HepG2 (cell line): ENCODE measurements around the gene FAM118B. TPM values are rescaled to one million over a fixed set of nuclear protein-coding genes. Genes with fewer than 3 reads are reported as not detected.
A peak's percentile ranks its signal among the peaks of the same experiment; 100 is the strongest.

ENCODE experiments used
- ATAC-seq: fragments of 200-7000 bp; cut with Tn5 transposase; 3 replicates; pipeline ENCODE4 v1.9.1; 2020; ENCODE audit warnings: mild to moderate bottlenecking, moderate library complexity
- BruUV-seq: library from RNA; stranded (reverse); fragments of 400-500 nt; replicated peaks from 2 replicates; lab custom pipeline; 2021; lab: Mats Ljungman, UMichigan
- CTCF ChIA-PET: fragments of 300-600 bp; formaldehyde crosslinking; extraction: SDS; loops from one replicate; lab custom pipeline; 2021; ENCODE audit warnings: low total read pairs, inconsistent platforms, low intra/inter-chr PET ratio; lab: Yijun Ruan, JAX
- POLR2A ChIA-PET: fragments of 350-600 bp; sonication (Branson Sonifier 250); formaldehyde crosslinking; loops from one replicate; lab custom pipeline; 2020; ENCODE audit warnings: antibody characterized with exemption, inconsistent platforms; lab: Yijun Ruan, JAX
- DNase-seq: peaks from one replicate; pipeline ENCODE4 v3.0.0-alpha.2; 2015; ENCODE audit warnings: low spot score
- FAIRE-seq: peaks from 3 replicates; lab custom pipeline; 2011; peaks lifted over from hg19 to GRCh38; lab: Jason Lieb, UNC
- H2AFZ ChIP-seq: one replicate; pipeline ENCODE4 v1.6.1; 2011; ENCODE audit warnings: low read length, inconsistent platforms
- H3K27ac ChIP-seq: fragments of 300-600 bp; 3 replicates; pipeline ENCODE4 v1.8.0; 2011; ENCODE audit warnings: mixed run types, mild to moderate bottlenecking, mixed read lengths, low read length, inconsistent platforms; ENCODE audit not compliant: insufficient read depth; ENCODE audit errors: extremely low read length
- H3K27me3 ChIP-seq, 2 experiments: fragments of 200-600 bp in 1 of 2; 2 replicates in 1 of 2; 3 replicates in 1 of 2; pipeline versions ENCODE4 v1.6.0 to v1.8.0; 2011; ENCODE audit warnings: low read length in 2 of 2, mild to moderate bottlenecking in 2 of 2, moderate library complexity in 2 of 2, inconsistent platforms in 1 of 2; ENCODE audit not compliant: insufficient read depth in 2 of 2, control insufficient read depth in 1 of 2
- H3K36me3 ChIP-seq, 2 experiments: fragments of 200-600 bp in 1 of 2; replicated peaks in 1 of 2; 2 replicates in 1 of 2; 3 replicates in 1 of 2; pipeline versions ENCODE4 v1.5.1 to v1.8.0; 2011; ENCODE audit warnings: low read length in 2 of 2, inconsistent platforms in 1 of 2; ENCODE audit not compliant: insufficient read depth in 2 of 2, control insufficient read depth in 1 of 2
- H3K4me1 ChIP-seq: 2 replicates; pipeline ENCODE4 v1.5.1; 2012; ENCODE audit warnings: low read length, inconsistent platforms; ENCODE audit not compliant: insufficient read depth
- H3K4me2 ChIP-seq: 2 replicates; pipeline ENCODE4 v1.6.0; 2011; ENCODE audit warnings: low read depth, low read length, inconsistent platforms
- H3K4me3 ChIP-seq, 3 experiments: fragments of 200-600 bp in 1 of 3; sonication (generic), shearing (Covaris generic) in 1 of 3; replicated peaks in 1 of 3; 2 replicates each; pipeline ENCODE4 v1.5.1; 2011 to 2016; ENCODE audit warnings: low read length in 3 of 3, inconsistent platforms in 2 of 3, low read depth in 2 of 3, mild to moderate bottlenecking in 2 of 3, control low read depth in 1 of 3, mixed read lengths in 1 of 3; ENCODE audit not compliant: insufficient read depth in 1 of 3
- H3K79me2 ChIP-seq: one replicate; pipeline ENCODE4 v1.6.1; 2011; ENCODE audit warnings: low read length, inconsistent platforms; ENCODE audit not compliant: insufficient read depth
- H3K9ac ChIP-seq: 2 replicates; pipeline ENCODE4 v1.6.0; 2011; ENCODE audit warnings: mild to moderate bottlenecking, low read depth, low read length, inconsistent platforms; ENCODE audit not compliant: insufficient read depth
- H3K9me3 ChIP-seq: 2 replicates; pipeline ENCODE4 v1.5.1; 2012; ENCODE audit warnings: mild to moderate bottlenecking, low read length
- H4K20me1 ChIP-seq: 2 replicates; pipeline ENCODE4 v1.6.0; 2011; ENCODE audit warnings: inconsistent platforms, mild to moderate bottlenecking, low read length, moderate library complexity; ENCODE audit not compliant: insufficient read depth
- BCL6 ChIP-seq: IDR thresholded peaks from 2 replicates; pipeline ENCODE4 v1.6.1; 2016; ENCODE audit warnings: missing genetic modification reagents, missing compliant biosample characterization
- HIVEP1 ChIP-seq: sonication (generic); formaldehyde crosslinking; IDR thresholded peaks from 2 replicates; pipeline ENCODE4 v1.4.0; 2020; ENCODE audit warnings: mild to moderate bottlenecking, missing genetic modification reagents
- SIX1 ChIP-seq: sonication (generic); formaldehyde crosslinking; IDR thresholded peaks from 2 replicates; pipeline ENCODE4 v1.4.0; 2020; ENCODE audit warnings: missing genetic modification reagents, borderline replicate concordance
- SSRP1 ChIP-seq: IDR thresholded peaks from 2 replicates; pipeline ENCODE4 v1.6.1; 2016; ENCODE audit warnings: control low read depth
- ZNF850 ChIP-seq: sonication (generic); formaldehyde crosslinking; conservative IDR thresholded peaks from 2 replicates; pipeline ENCODE4 v1.9.0; 2021; ENCODE audit warnings: mild to moderate bottlenecking, missing genetic modification reagents
- ZNF878 ChIP-seq: sonication (generic); formaldehyde crosslinking; IDR thresholded peaks from 2 replicates; pipeline ENCODE4 v1.8.1; 2023; ENCODE audit warnings: mild to moderate bottlenecking, missing genetic modification reagents, moderate library complexity
- WGBS: methylation state at CpG from one replicate; pipeline ENCODE4 v1.1.6; 2017; ENCODE audit warnings: low lambda C conversion rate; 5-methylcytosine and 5-hydroxymethylcytosine counted together
- in situ Hi-C: cut with HindIII; loops from 2 replicates; pipeline ENCODE4 v1.10.0; 2017; ENCODE audit warnings: low pct_unique_long_range_greater_than_20kb; ENCODE audit not compliant: extremely low pct_ligation_motif_present
- intact Hi-C: fragments of 100-400 bp; cut with micrococcal nuclease; formaldehyde crosslinking; loops from one replicate; pipeline ENCODE4 v1.10.0; 2022; ENCODE audit not compliant: unreplicated experiment
- polyA plus RNA-seq, 8 experiments: library from polyadenylated mRNA; depleted of rRNA in 3 of 8; stranded (reverse) in 7 of 8; unstranded in 1 of 8; fragments of >200 nt; fragmentation: Illumina TruSeq in 4 of 8; extraction: Trizol in 4 of 8; gene quantifications; 2 replicates each; pipeline versions ENCODE4 v1.2.1 to v1.2.3, GENCODE V29; 2011 to 2016; ENCODE audit warnings: low read depth in 4 of 8, missing spikeins in 1 of 8, mixed read lengths in 1 of 8; ENCODE audit not compliant: insufficient read depth in 1 of 8
- total RNA-seq, 5 experiments: library from RNA; depleted of rRNA; stranded (reverse); fragments of >200 nt; fragmentation: Illumina TruSeq; extraction: Trizol; gene quantifications; 2 replicates each; pipeline ENCODE4 v1.2.3, GENCODE V29; 2016; ENCODE audit warnings: low read depth in 1 of 5
- TF ChIP-seq, protein P1 (sequence below): sonication (generic); formaldehyde crosslinking; IDR thresholded peaks from 2 replicates; pipeline ENCODE4 v1.4.0; 2020; ENCODE audit warnings: missing genetic modification reagents, mild to moderate bottlenecking, borderline replicate concordance

FAM118B gene
- total and polyA plus RNA-seq, 2 of the 13 experiments (the other 11 are each of a cell fraction or from before 2014, with no cell fraction given) = 10.2 to 25.7 TPM

GRCh38 chr11:126210871-126211235 is 729 bp upstream of the FAM118B start (continued):
- TF ChIP-seq, protein P1, sequence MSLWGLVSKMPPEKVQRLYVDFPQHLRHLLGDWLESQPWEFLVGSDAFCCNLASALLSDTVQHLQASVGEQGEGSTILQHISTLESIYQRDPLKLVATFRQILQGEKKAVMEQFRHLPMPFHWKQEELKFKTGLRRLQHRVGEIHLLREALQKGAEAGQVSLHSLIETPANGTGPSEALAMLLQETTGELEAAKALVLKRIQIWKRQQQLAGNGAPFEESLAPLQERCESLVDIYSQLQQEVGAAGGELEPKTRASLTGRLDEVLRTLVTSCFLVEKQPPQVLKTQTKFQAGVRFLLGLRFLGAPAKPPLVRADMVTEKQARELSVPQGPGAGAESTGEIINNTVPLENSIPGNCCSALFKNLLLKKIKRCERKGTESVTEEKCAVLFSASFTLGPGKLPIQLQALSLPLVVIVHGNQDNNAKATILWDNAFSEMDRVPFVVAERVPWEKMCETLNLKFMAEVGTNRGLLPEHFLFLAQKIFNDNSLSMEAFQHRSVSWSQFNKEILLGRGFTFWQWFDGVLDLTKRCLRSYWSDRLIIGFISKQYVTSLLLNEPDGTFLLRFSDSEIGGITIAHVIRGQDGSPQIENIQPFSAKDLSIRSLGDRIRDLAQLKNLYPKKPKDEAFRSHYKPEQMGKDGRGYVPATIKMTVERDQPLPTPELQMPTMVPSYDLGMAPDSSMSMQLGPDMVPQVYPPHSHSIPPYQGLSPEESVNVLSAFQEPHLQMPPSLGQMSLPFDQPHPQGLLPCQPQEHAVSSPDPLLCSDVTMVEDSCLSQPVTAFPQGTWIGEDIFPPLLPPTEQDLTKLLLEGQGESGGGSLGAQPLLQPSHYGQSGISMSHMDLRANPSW (CRISPR knock-in tag) = no peak

GRCh38 chr11:126212089-126212660 is 593 bp downstream of the FAM118B start:
- in situ Hi-C loops = loop anchor here (25.0 kb wide), 1 partner anchor 575 kb away; the partner anchor contains the start of gene CHEK1
- Histone ChIP-seq H3K9me3 (no peaks in the 10 kb centered on the region), H3K27me3 (peaks cover 0 to 2% of the 10 kb centered on the region in 2 experiments; a peak in 1 of 5 replicates), H3K9ac (peak overlapping the region; percentile 83), H3K36me3 (peaks cover 6 to 19% of the 10 kb centered on the region in 2 experiments), H3K79me2 (peaks cover 48% of the 10 kb centered on the region), H3K4me2 (peak overlapping the region; percentile 80), H4K20me1 (no peaks in the 10 kb centered on the region), H3K27ac (peak overlapping the region; percentile 43), H3K4me3 (peak overlapping the region; percentile 76 to 97 (median 90)), H3K4me1 (peaks cover 35% of the 10 kb centered on the region), H2AFZ (no peak overlapping the region)
- intact Hi-C loops = no loop called here
- CTCF ChIA-PET = no interaction called here
- POLR2A ChIA-PET = interaction anchor here (0.6 to 2.1 kb wide), 12 partner anchors 13 to 294 kb away, joined by 3 to 8 read pairs (median 4); partner anchors contain the start of genes DCPS, FOXRED1 and SRPRA
- ATAC-seq (peak; percentile 11), DNase-seq (no peak), FAIRE-seq (no peak)
- TSS peak; percentile 77 for BruUV-seq
- WGBS = under 1% methylated on average over 15 of the region's 15 CpGs
- TF ChIP-seq SIX1 (CRISPR knock-in tag) (no peak), ZNF850 (CRISPR knock-in tag) (no peak), BCL6 (no peak), SSRP1 (0 out of 2 replicates have a peak, but pooled peaks have one; percentile 55), HIVEP1 (CRISPR knock-in tag) (no peak), ZNF878 (CRISPR knock-in tag) (0 out of 2 replicates have a peak, but pooled peaks have one; percentile 13)
